H9 (cell line): ENCODE measurements around the gene CCDC33. TPM values are rescaled to one million over a fixed set of nuclear protein-coding genes. Genes with fewer than 3 reads are reported as not detected.

ENCODE experiments used
- DNase-seq: peaks from one replicate; pipeline ENCODE4 v3.0.0-alpha.2; 2017
- H2AFZ ChIP-seq: one replicate; pipeline ENCODE4 v1.6.1; 2013; ENCODE audit warnings: mild to moderate bottlenecking, low read length, control low read depth, moderate library complexity
- H2AK5ac ChIP-seq: 2 replicates; pipeline ENCODE4 v1.6.1; 2013; ENCODE audit warnings: low read length, control low read depth, mixed read lengths; ENCODE audit not compliant: insufficient read length
- H2BK120ac ChIP-seq: one replicate; pipeline ENCODE4 v1.6.1; 2013; ENCODE audit warnings: low read depth, mild to moderate bottlenecking, low read length, control low read depth, inconsistent platforms; ENCODE audit not compliant: poor library complexity, severe bottlenecking
- H2BK12ac ChIP-seq: 2 replicates; pipeline ENCODE4 v1.6.1; 2013; ENCODE audit warnings: low read length, control low read depth, mixed read lengths, low read depth; ENCODE audit not compliant: insufficient read length
- H2BK15ac ChIP-seq: 2 replicates; pipeline ENCODE4 v1.6.1; 2013; ENCODE audit warnings: low read depth, low read length, control low read depth
- H2BK20ac ChIP-seq: one replicate; pipeline ENCODE4 v1.6.1; 2013; ENCODE audit warnings: low read depth, mild to moderate bottlenecking, low read length, control low read depth, inconsistent platforms; ENCODE audit not compliant: poor library complexity, severe bottlenecking
- H2BK5ac ChIP-seq: 2 replicates; pipeline ENCODE4 v1.6.1; 2013; ENCODE audit warnings: low read length, control low read depth, mixed read lengths; ENCODE audit not compliant: insufficient read length
- H3K14ac ChIP-seq: 2 replicates; pipeline ENCODE4 v1.6.1; 2013; ENCODE audit warnings: low read length, control low read depth; ENCODE audit not compliant: insufficient read depth
- H3K18ac ChIP-seq: 2 replicates; pipeline ENCODE4 v1.6.1; 2013; ENCODE audit warnings: low read depth, mild to moderate bottlenecking, mixed read lengths, low read length, control low read depth; ENCODE audit not compliant: insufficient read length
- H3K23ac ChIP-seq: 2 replicates; pipeline ENCODE4 v1.6.1; 2013; ENCODE audit warnings: low read length, control low read depth, mixed read lengths, low read depth; ENCODE audit not compliant: insufficient read length
- H3K23me2 ChIP-seq: 2 replicates; pipeline ENCODE4 v1.6.1; 2013; ENCODE audit warnings: low read depth, mild to moderate bottlenecking, mixed read lengths, low read length, control low read depth; ENCODE audit not compliant: insufficient read length, poor library complexity, severe bottlenecking
- H3K27ac ChIP-seq: 2 replicates; pipeline ENCODE4 v1.5.1; 2013; ENCODE audit warnings: low read length, control low read depth, mixed read lengths, low read depth; ENCODE audit not compliant: insufficient read length
- H3K27me3 ChIP-seq: 2 replicates; pipeline ENCODE4 v1.6.1; 2013; ENCODE audit warnings: low read length, control low read depth, inconsistent platforms; ENCODE audit not compliant: insufficient read depth
- H3K4ac ChIP-seq: 2 replicates; pipeline ENCODE4 v1.6.1; 2013; ENCODE audit warnings: low read depth, mild to moderate bottlenecking, control low read depth, inconsistent platforms, low read length, moderate library complexity
- H3K4me1 ChIP-seq: 2 replicates; pipeline ENCODE4 v1.6.1; 2013; ENCODE audit warnings: low read length, control low read depth, inconsistent platforms; ENCODE audit not compliant: insufficient read depth
- H3K4me2 ChIP-seq: 2 replicates; pipeline ENCODE4 v1.6.1; 2013; ENCODE audit warnings: low read length, control low read depth, mixed read lengths; ENCODE audit not compliant: insufficient read length, insufficient read depth
- H3K56ac ChIP-seq: 2 replicates; pipeline ENCODE4 v1.6.1; 2013; ENCODE audit warnings: low read depth, mild to moderate bottlenecking, mixed read lengths, low read length, control low read depth; ENCODE audit not compliant: insufficient read length
- H3K79me1 ChIP-seq: 2 replicates; pipeline ENCODE4 v1.6.1; 2013; ENCODE audit warnings: low read depth, mild to moderate bottlenecking, moderate library complexity, low read length, control low read depth, inconsistent platforms; ENCODE audit not compliant: insufficient read depth, poor library complexity, severe bottlenecking
- H3K79me2 ChIP-seq: 2 replicates; pipeline ENCODE4 v1.6.1; 2013; ENCODE audit warnings: low read length, control low read depth, inconsistent platforms; ENCODE audit not compliant: insufficient read depth
- H3K9ac ChIP-seq: 2 replicates; pipeline ENCODE4 v1.6.1; 2013; ENCODE audit warnings: low read length, control low read depth, mixed read lengths; ENCODE audit not compliant: insufficient read length; ENCODE audit errors: extremely low read depth
- H3K9me3 ChIP-seq: one replicate; pipeline ENCODE4 v1.6.1; 2013; ENCODE audit warnings: low read depth, low read length, inconsistent platforms; ENCODE audit not compliant: control insufficient read depth
- H3T11ph ChIP-seq: one replicate; pipeline ENCODE4 v1.6.1; 2013; ENCODE audit warnings: mild to moderate bottlenecking, low read length, control low read depth, inconsistent platforms
- H4K20me1 ChIP-seq: one replicate; pipeline ENCODE4 v1.6.1; 2013; ENCODE audit not compliant: control insufficient read depth, insufficient read length, insufficient read depth
- H4K5ac ChIP-seq: 2 replicates; pipeline ENCODE4 v1.6.1; 2013; ENCODE audit warnings: low read depth, mild to moderate bottlenecking, mixed read lengths, low read length, control low read depth; ENCODE audit not compliant: insufficient read length
- H4K8ac ChIP-seq: replicated peaks from 2 replicates; pipeline ENCODE4 v1.6.1; 2013; ENCODE audit warnings: low read length, control low read depth, mixed read lengths, low read depth; ENCODE audit not compliant: insufficient read length
- H4K91ac ChIP-seq: 2 replicates; pipeline ENCODE4 v1.6.1; 2013; ENCODE audit warnings: low read depth, mild to moderate bottlenecking, moderate library complexity, mixed read lengths, low read length, control low read depth; ENCODE audit not compliant: insufficient read length
- H3K27ac Mint-ChIP-seq, 3 experiments: 2 replicates in 2 of 3; 3 replicates in 1 of 3; pipeline ENCODE4 v1.8.0; 2020 to 2021; ENCODE audit warnings: mixed read lengths in 3 of 3, mild to moderate bottlenecking in 1 of 3, moderate library complexity in 1 of 3
- H3K27me3 Mint-ChIP-seq: 2 replicates; pipeline ENCODE4 v1.8.0; 2021; ENCODE audit warnings: low read depth, mild to moderate bottlenecking, moderate library complexity, mixed read lengths
- H3K36me3 Mint-ChIP-seq, 3 experiments: 2 replicates in 2 of 3; 3 replicates in 1 of 3; pipeline ENCODE4 v1.8.0; 2020 to 2021; ENCODE audit warnings: low read depth in 3 of 3, mixed read lengths in 3 of 3; ENCODE audit not compliant: insufficient read depth in 1 of 3
- H3K4me1 Mint-ChIP-seq, 2 experiments: 2 replicates each; pipeline ENCODE4 v1.8.0; 2020; ENCODE audit warnings: mixed read lengths in 2 of 2
- H3K4me3 Mint-ChIP-seq, 2 experiments: 2 replicates in 1 of 2; 3 replicates in 1 of 2; pipeline ENCODE4 v1.8.0; 2020 to 2021; ENCODE audit warnings: mild to moderate bottlenecking in 2 of 2, mixed read lengths in 2 of 2, moderate library complexity in 1 of 2
- H3K9me3 Mint-ChIP-seq, 2 experiments: 2 replicates in 1 of 2; 3 replicates in 1 of 2; pipeline ENCODE4 v1.8.0; 2020; ENCODE audit warnings: mild to moderate bottlenecking in 2 of 2, mixed read lengths in 2 of 2, moderate library complexity in 1 of 2
- CTCF ChIP-seq: fragments of 200-600 bp; sonication (generic); conservative IDR thresholded peaks from 3 replicates; pipeline ENCODE4 v1.8.0; 2021; ENCODE audit warnings: antibody characterized with exemption, mild to moderate bottlenecking
- WGBS: extraction: QIAGEN DNeasy Blood & Tissue Kit; methylation state at CpG from one replicate; pipeline ENCODE4 v1.1.7; 2013; ENCODE audit warnings: missing lambda C conversion rate, low lambda C conversion rate, mixed read lengths; ENCODE audit not compliant: insufficient read length; ENCODE audit errors: extremely low coverage; 5-methylcytosine and 5-hydroxymethylcytosine counted together
- total RNA-seq: library from RNA; stranded (reverse); gene quantifications from 2 replicates; pipeline ENCODE4 v1.2.1, GENCODE V29; 2021

CCDC33 gene
- total RNA-seq, 1 experiment from 2014 or later = 4.6 TPM

- no peaks in the 10 kb centered on the region for H4K20me1 ChIP-seq
- H2AK5ac ChIP-seq = no peak overlapping the region
- H2BK12ac ChIP-seq = no peak overlapping the region
- H3K9ac ChIP-seq = no peak overlapping the region
- H3K27me3 ChIP-seq = peaks cover 8% of the 10 kb centered on the region; the same call in 1 of the 2 replicates
- no peak overlapping the region for H4K91ac ChIP-seq
- H3K79me1 ChIP-seq = no peaks in the 10 kb centered on the region
- H4K8ac ChIP-seq = no peak overlapping the region
- no peak overlapping the region for H2BK120ac ChIP-seq
- H3K4me2 ChIP-seq = no peak overlapping the region
- no peak for TF ChIP-seq CTCF
- H3K4ac ChIP-seq = no peak overlapping the region
- no CpG with 5 or more reads among the region's 11 CpGs for WGBS
- H3K36me3 Mint-ChIP-seq = peaks cover 0 to 2% (median 0%) of the 10 kb centered on the region in 3 experiments; a peak in 1 of 7 replicates
- peaks cover 44 to 56% of the 10 kb centered on the region in 2 experiments for H3K4me1 Mint-ChIP-seq
- no peak overlapping the region for H2BK15ac ChIP-seq
- no peaks in the 10 kb centered on the region for H3K79me2 ChIP-seq
- peaks cover 85% of the 10 kb centered on the region for H3K27me3 Mint-ChIP-seq
- H2BK20ac ChIP-seq = no peak overlapping the region
- H3K9me3 Mint-ChIP-seq = peaks cover 0 to 2% of the 10 kb centered on the region in 2 experiments; a peak in 1 of 5 replicates
- H3K9me3 ChIP-seq = no peaks in the 10 kb centered on the region
- H3K23ac ChIP-seq = no peak overlapping the region
- no peak overlapping the region for H3T11ph ChIP-seq
- no peak overlapping the region for H3K27ac ChIP-seq
- no peak overlapping the region for H3K4me3 Mint-ChIP-seq
- no peak overlapping the region for H4K5ac ChIP-seq
- H3K56ac ChIP-seq = no peak overlapping the region
- no peak overlapping the region for H2AFZ ChIP-seq
- no peak overlapping the region for H2BK5ac ChIP-seq
- no peak overlapping the region for H3K14ac ChIP-seq
- H3K18ac ChIP-seq = no peak overlapping the region
- peaks cover 5% of the 10 kb centered on the region for H3K23me2 ChIP-seq
- H3K4me1 ChIP-seq = no peaks in the 10 kb centered on the region
- H3K27ac Mint-ChIP-seq = peak overlapping the region in 1 of 3 experiments; percentile 38; a peak in 1 of 7 replicates
- no peak for DNase-seq
These were observed 8.0 kb upstream of the CCDC33 start for GRCh38 chr15:74227968-74228722.
